Stomach smooth muscle (tissue), 2 donors: ENCODE results near the gene CMKLR1.

ENCODE experiments used
- H3K27ac ChIP-seq: one replicate; pipeline ENCODE4 v1.7.0; 2013; ENCODE audit warnings: mild to moderate bottlenecking, low read length, inconsistent platforms
- H3K27me3 ChIP-seq, 2 donors: one replicate each; pipeline ENCODE4 v1.7.0; 2013; ENCODE audit warnings: low read length in 2 of 2; ENCODE audit not compliant: insufficient read depth in 2 of 2, control insufficient read depth in 1 of 2
- H3K36me3 ChIP-seq, 2 donors: one replicate each; pipeline ENCODE4 v1.7.0; 2013; ENCODE audit warnings: low read length in 2 of 2; ENCODE audit not compliant: control insufficient read depth in 2 of 2, insufficient read depth in 2 of 2
- H3K4me1 ChIP-seq: one replicate; pipeline ENCODE4 v1.7.0; 2013; ENCODE audit warnings: low read length; ENCODE audit not compliant: control insufficient read depth, insufficient read depth
- H3K4me3 ChIP-seq, 2 donors: one replicate each; pipeline ENCODE4 v1.7.0; 2013; ENCODE audit warnings: low read length in 2 of 2
- H3K9ac ChIP-seq, 2 donors: one replicate each; pipeline ENCODE4 v1.7.0; 2013; ENCODE audit warnings: low read length in 2 of 2, mild to moderate bottlenecking in 1 of 2
- H3K9me3 ChIP-seq, 2 donors: one replicate each; pipeline ENCODE4 v1.7.0; 2013; ENCODE audit warnings: low read length in 2 of 2; ENCODE audit not compliant: control insufficient read depth in 2 of 2
- donor health status: healthy.
- donor health status: Pancreatic carcinoma.

The CMKLR1 gene

GRCh38 chr12:108361606-108362005 is 22.5 kb upstream of the CMKLR1 start:
- H3K27me3 ChIP-seq = peaks cover 0 to 5% of the 10 kb centered on the region in 2 donors
- no peaks in the 10 kb centered on the region for H3K9me3 ChIP-seq
- no peaks in the 10 kb centered on the region for H3K4me1 ChIP-seq
- H3K27ac ChIP-seq = no peak overlapping the region
- no peaks in the 10 kb centered on the region for H3K36me3 ChIP-seq
- no peak overlapping the region for H3K4me3 ChIP-seq
- no peak overlapping the region for H3K9ac ChIP-seq

DNA sequence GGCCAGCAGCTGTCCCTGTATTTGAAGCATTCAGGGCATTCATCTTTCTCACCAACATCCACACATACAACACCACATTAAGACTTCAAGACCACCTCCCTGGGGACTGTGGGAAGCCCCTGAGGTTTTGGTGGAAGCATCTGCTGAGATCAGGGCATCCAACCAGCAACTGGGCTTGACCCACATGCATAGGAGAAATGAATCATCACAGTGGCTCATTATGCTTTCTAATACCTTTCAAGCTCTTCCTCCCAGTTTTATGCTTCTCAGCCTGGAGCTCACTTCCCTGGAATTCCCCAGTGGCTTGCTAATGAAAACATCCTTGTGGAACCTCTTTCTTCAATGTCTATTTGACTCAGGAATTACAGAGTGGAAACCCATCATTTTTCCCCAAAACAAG is 21.4 kb upstream of the CMKLR1 start:
- no peak overlapping the region for H3K4me3 ChIP-seq
- no peak overlapping the region for H3K27ac ChIP-seq
- peaks cover 0 to 5% of the 10 kb centered on the region in 2 donors for H3K27me3 ChIP-seq
- no peaks in the 10 kb centered on the region for H3K9me3 ChIP-seq
- no peaks in the 10 kb centered on the region for H3K36me3 ChIP-seq
- no peak overlapping the region for H3K9ac ChIP-seq
- H3K4me1 ChIP-seq = no peaks in the 10 kb centered on the region

GRCh38 chr12:108360057-108360456 is 20.9 kb upstream of the CMKLR1 start:
- no peaks in the 10 kb centered on the region for H3K4me1 ChIP-seq
- no peak overlapping the region for H3K9ac ChIP-seq
- no peak overlapping the region for H3K27ac ChIP-seq
- H3K4me3 ChIP-seq = no peak overlapping the region
- no peaks in the 10 kb centered on the region for H3K9me3 ChIP-seq
- H3K27me3 ChIP-seq = peaks cover 0 to 5% of the 10 kb centered on the region in 2 donors
- no peaks in the 10 kb centered on the region for H3K36me3 ChIP-seq

GRCh38 chr12:108358580-108358965 is 19.5 kb upstream of the CMKLR1 start:
- Histone ChIP-seq H3K4me3 (no peak overlapping the region), H3K9ac (no peak overlapping the region), H3K4me1 (no peaks in the 10 kb centered on the region), H3K9me3 (no peaks in the 10 kb centered on the region), H3K27me3 (peaks cover 0 to 5% of the 10 kb centered on the region in 2 donors), H3K27ac (no peak overlapping the region), H3K36me3 (no peaks in the 10 kb centered on the region)

GRCh38 chr12:108357834-108358579 is 18.9 kb upstream of the CMKLR1 start:
- Histone ChIP-seq H3K4me1 (no peaks in the 10 kb centered on the region), H3K4me3 (no peak overlapping the region), H3K36me3 (no peaks in the 10 kb centered on the region), H3K27me3 (peaks cover 0 to 5% of the 10 kb centered on the region in 2 donors), H3K9me3 (no peaks in the 10 kb centered on the region), H3K27ac (no peak overlapping the region), H3K9ac (no peak overlapping the region)

GRCh38 chr12:108356835-108357806 is 18.0 kb upstream of the CMKLR1 start:
- Histone ChIP-seq H3K36me3 (no peaks in the 10 kb centered on the region), H3K9me3 (no peaks in the 10 kb centered on the region), H3K27ac (no peak overlapping the region), H3K4me3 (no peak overlapping the region), H3K9ac (no peak overlapping the region), H3K27me3 (peaks cover 0 to 5% of the 10 kb centered on the region in 2 donors), H3K4me1 (no peaks in the 10 kb centered on the region)

- Histone ChIP-seq H3K9ac (no peak overlapping the region), H3K9me3 (no peaks in the 10 kb centered on the region), H3K27ac (no peak overlapping the region), H3K27me3 (peaks cover 0 to 5% of the 10 kb centered on the region in 2 donors), H3K36me3 (no peaks in the 10 kb centered on the region), H3K4me1 (no peaks in the 10 kb centered on the region), H3K4me3 (no peak overlapping the region)
Measured at GRCh38 chr12:108355069-108355468, 16.0 kb upstream of the CMKLR1 start.

DNA sequence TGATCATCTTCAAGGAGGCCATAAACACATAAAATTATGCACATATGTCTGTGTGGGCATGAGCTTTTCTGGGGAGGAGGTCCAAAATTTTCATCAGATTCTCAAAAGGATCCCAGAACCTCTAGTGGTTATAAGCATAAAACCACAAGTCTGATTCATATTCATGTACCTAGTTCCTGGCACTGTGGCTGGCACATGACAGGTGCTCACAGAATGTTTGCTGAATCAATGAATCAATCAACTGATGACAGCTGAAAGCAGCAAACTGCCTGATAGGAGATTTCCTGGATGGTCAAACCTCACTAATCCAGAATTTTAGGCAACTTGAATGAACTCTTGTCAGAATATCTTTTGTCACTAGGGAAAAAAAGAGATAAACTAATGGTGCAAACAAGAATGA is 13.5 kb upstream of the CMKLR1 start:
- H3K4me3 ChIP-seq = no peak overlapping the region
- H3K9ac ChIP-seq = no peak overlapping the region
- H3K27me3 ChIP-seq = peaks cover 0 to 3% of the 10 kb centered on the region in 2 donors
- no peak overlapping the region for H3K27ac ChIP-seq
- H3K4me1 ChIP-seq = no peaks in the 10 kb centered on the region
- H3K9me3 ChIP-seq = no peaks in the 10 kb centered on the region
- H3K36me3 ChIP-seq = no peaks in the 10 kb centered on the region

DNA sequence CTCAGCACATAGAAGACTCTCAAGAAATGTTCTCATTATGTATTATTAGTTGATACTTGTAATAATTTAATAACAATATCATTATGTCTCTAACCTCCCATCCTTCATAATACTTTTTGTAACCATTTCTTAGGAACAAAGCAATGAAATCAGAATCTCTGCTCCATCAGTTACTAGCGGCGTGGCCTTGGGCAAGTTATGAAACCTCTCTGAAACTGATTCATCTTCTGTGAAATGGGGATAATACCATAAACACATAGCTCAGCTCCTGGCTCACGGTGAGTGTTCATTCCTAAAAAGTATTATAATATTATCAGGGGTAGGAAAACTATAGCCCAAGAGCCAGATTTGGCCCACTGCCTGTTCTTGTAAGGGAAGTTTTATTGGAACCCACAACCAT is 11.4 kb upstream of the CMKLR1 start:
- no peaks in the 10 kb centered on the region for H3K36me3 ChIP-seq
- H3K4me1 ChIP-seq = no peaks in the 10 kb centered on the region
- H3K9ac ChIP-seq = no peak overlapping the region
- no peak overlapping the region for H3K4me3 ChIP-seq
- H3K9me3 ChIP-seq = no peaks in the 10 kb centered on the region
- H3K27ac ChIP-seq = no peak overlapping the region
- peaks cover 0 to 5% of the 10 kb centered on the region in 2 donors for H3K27me3 ChIP-seq

DNA sequence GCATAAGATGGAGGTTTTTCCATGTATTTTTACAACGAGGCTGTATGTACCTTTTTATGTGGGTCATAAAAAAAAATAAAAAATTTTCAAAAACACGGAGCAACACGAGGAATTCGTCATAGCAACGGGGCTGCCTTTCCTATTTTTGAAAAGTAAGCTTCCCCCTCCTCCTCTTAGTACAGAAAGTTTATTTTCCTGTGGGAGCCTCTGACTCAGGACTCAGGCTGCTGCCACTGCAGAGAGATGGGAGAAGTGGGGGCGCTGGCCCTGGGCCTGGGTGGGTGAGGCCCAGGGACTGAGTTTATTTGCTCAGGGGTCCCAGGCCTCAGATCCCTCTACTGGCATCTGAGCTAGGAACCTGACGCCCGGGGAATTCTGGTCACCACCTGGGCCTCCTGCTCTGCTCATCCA is 10.2 kb upstream of the CMKLR1 start:
- Histone ChIP-seq H3K36me3 (no peaks in the 10 kb centered on the region), H3K27ac (no peak overlapping the region), H3K9me3 (no peaks in the 10 kb centered on the region), H3K4me1 (no peaks in the 10 kb centered on the region), H3K4me3 (no peak overlapping the region), H3K9ac (no peak overlapping the region), H3K27me3 (peaks cover 0 to 5% of the 10 kb centered on the region in 2 donors)
